Measurements from ENCODE around the gene CMAS.
"Not testable (repeated sequence)": the region's sequence is repeated elsewhere in the genome, so short reads cannot be mapped to it uniquely, and the experiment has no call there.

Gene CMAS

GRCh38 chr12:22051114-22051698, 5.2 kb downstream of the CMAS start:
- Mint-ChIP-seq H3K27ac (ENCODE audit: low read depth) (no peak overlapping the region), H3K27me3 (no peaks in the 10 kb centered on the region), H3K9me3 (no peaks in the 10 kb centered on the region), H3K36me3 (ENCODE audit: insufficient read depth) (peaks cover 13% of the 10 kb centered on the region), H3K4me3 (no peak overlapping the region), H3K4me1 (peaks cover 39% of the 10 kb centered on the region)
- ATAC-seq (replicated peaks; ENCODE audit: extremely low read depth, poor library complexity, severe bottlenecking) = no peak
- no peak for DNase-seq (ENCODE audit: low spot score in 2 of 2)

GRCh38 chr12:22052994-22053393, 7.0 kb downstream of the CMAS start:
- H3K4me3 Mint-ChIP-seq; H3K27me3 Mint-ChIP-seq; H3K27ac Mint-ChIP-seq (ENCODE audit: low read depth); H3K9me3 Mint-ChIP-seq; ATAC-seq (replicated peaks; ENCODE audit: extremely low read depth, poor library complexity, severe bottlenecking); DNase-seq (ENCODE audit: low spot score in 2 of 2): not testable (repeated sequence)
- peaks cover 19% of the 10 kb centered on the region for H3K36me3 Mint-ChIP-seq (ENCODE audit: insufficient read depth)
- H3K4me1 Mint-ChIP-seq = peaks cover 22% of the 10 kb centered on the region

- H3K4me3 Mint-ChIP-seq = no peak overlapping the region
- no peaks in the 10 kb centered on the region for H3K27me3 Mint-ChIP-seq
- DNase-seq (ENCODE audit: low spot score in 2 of 2) (no peak), ATAC-seq (replicated peaks; ENCODE audit: extremely low read depth, poor library complexity, severe bottlenecking) (no peak)
- no peak overlapping the region for H3K27ac Mint-ChIP-seq (ENCODE audit: low read depth)
- peaks cover 12% of the 10 kb centered on the region for H3K4me1 Mint-ChIP-seq
- no peaks in the 10 kb centered on the region for H3K9me3 Mint-ChIP-seq
- H3K36me3 Mint-ChIP-seq (ENCODE audit: insufficient read depth) = peaks cover 21% of the 10 kb centered on the region
These were observed 8.1 kb downstream of the CMAS start for GRCh38 chr12:22054155-22054554.

- H3K27me3 Mint-ChIP-seq = no peaks in the 10 kb centered on the region
- ATAC-seq (replicated peaks; ENCODE audit: extremely low read depth, poor library complexity, severe bottlenecking) (no peak), DNase-seq (ENCODE audit: low spot score in 2 of 2) (no peak)
- H3K4me3 Mint-ChIP-seq = no peak overlapping the region
- no peaks in the 10 kb centered on the region for H3K9me3 Mint-ChIP-seq
- H3K27ac Mint-ChIP-seq (ENCODE audit: low read depth) = no peak overlapping the region
- H3K36me3 Mint-ChIP-seq (ENCODE audit: insufficient read depth) = peaks cover 24% of the 10 kb centered on the region
- no peaks in the 10 kb centered on the region for H3K4me1 Mint-ChIP-seq
These were observed 10.6 kb downstream of the CMAS start for GRCh38 chr12:22056607-22057006.

- no peak overlapping the region for H3K4me3 Mint-ChIP-seq
- H3K27me3 Mint-ChIP-seq = no peaks in the 10 kb centered on the region
- no peak overlapping the region for H3K27ac Mint-ChIP-seq (ENCODE audit: low read depth)
- ATAC-seq (replicated peaks; ENCODE audit: extremely low read depth, poor library complexity, severe bottlenecking) (no peak), DNase-seq (ENCODE audit: low spot score in 2 of 2) (no peak)
- no peaks in the 10 kb centered on the region for H3K4me1 Mint-ChIP-seq
- peaks cover 32% of the 10 kb centered on the region for H3K36me3 Mint-ChIP-seq (ENCODE audit: insufficient read depth)
- H3K9me3 Mint-ChIP-seq = no peaks in the 10 kb centered on the region
These were observed 14.1 kb downstream of the CMAS start for GRCh38 chr12:22059976-22060647.

GRCh38 chr12:22064968-22065367, 18.9 kb downstream of the CMAS start:
- no peak overlapping the region for H3K27ac Mint-ChIP-seq (ENCODE audit: low read depth)
- no peaks in the 10 kb centered on the region for H3K9me3 Mint-ChIP-seq
- no peak overlapping the region for H3K4me3 Mint-ChIP-seq
- DNase-seq (ENCODE audit: low spot score in 2 of 2) (no peak), ATAC-seq (replicated peaks; ENCODE audit: extremely low read depth, poor library complexity, severe bottlenecking) (no peak)
- no peaks in the 10 kb centered on the region for H3K27me3 Mint-ChIP-seq
- H3K36me3 Mint-ChIP-seq (ENCODE audit: insufficient read depth) = peaks cover 12% of the 10 kb centered on the region
- no peaks in the 10 kb centered on the region for H3K4me1 Mint-ChIP-seq

- Mint-ChIP-seq H3K27me3 (no peaks in the 10 kb centered on the region), H3K36me3 (ENCODE audit: insufficient read depth) (peaks cover 11% of the 10 kb centered on the region), H3K9me3 (no peaks in the 10 kb centered on the region), H3K4me3 (no peak overlapping the region), H3K4me1 (no peaks in the 10 kb centered on the region), H3K27ac (ENCODE audit: low read depth) (no peak overlapping the region)
- ATAC-seq (replicated peaks; ENCODE audit: extremely low read depth, poor library complexity, severe bottlenecking) = no peak
- DNase-seq (ENCODE audit: low spot score in 2 of 2) = no peak
These were observed 20.3 kb downstream of the CMAS start for GRCh38 chr12:22066310-22066709.

- no peak for DNase-seq (ENCODE audit: low spot score in 2 of 2)
- H3K4me1 Mint-ChIP-seq = no peaks in the 10 kb centered on the region
- H3K27me3 Mint-ChIP-seq = no peaks in the 10 kb centered on the region
- H3K4me3 Mint-ChIP-seq = no peak overlapping the region
- no peak overlapping the region for H3K27ac Mint-ChIP-seq (ENCODE audit: low read depth)
- no peak for ATAC-seq (replicated peaks; ENCODE audit: extremely low read depth, poor library complexity, severe bottlenecking)
- H3K9me3 Mint-ChIP-seq = no peaks in the 10 kb centered on the region
- H3K36me3 Mint-ChIP-seq (ENCODE audit: insufficient read depth) = peaks cover 3% of the 10 kb centered on the region
These were observed 23.8 kb downstream of the CMAS start for GRCh38 chr12:22069851-22070250.

- Mint-ChIP-seq H3K4me3 (no peak overlapping the region), H3K36me3 (ENCODE audit: insufficient read depth) (no peaks in the 10 kb centered on the region), H3K27ac (ENCODE audit: low read depth) (no peak overlapping the region), H3K27me3 (no peaks in the 10 kb centered on the region), H3K9me3 (no peaks in the 10 kb centered on the region), H3K4me1 (no peaks in the 10 kb centered on the region)
- no peak for DNase-seq (ENCODE audit: low spot score in 2 of 2)
- no peak for ATAC-seq (replicated peaks; ENCODE audit: extremely low read depth, poor library complexity, severe bottlenecking)
These were observed 36.2 kb downstream of the CMAS start for GRCh38 chr12:22082190-22082701.

- no peaks in the 10 kb centered on the region for H3K36me3 Mint-ChIP-seq (ENCODE audit: insufficient read depth)
- no peaks in the 10 kb centered on the region for H3K4me1 Mint-ChIP-seq
- H3K9me3 Mint-ChIP-seq = no peaks in the 10 kb centered on the region
- ATAC-seq (replicated peaks; ENCODE audit: extremely low read depth, poor library complexity, severe bottlenecking) (no peak), DNase-seq (ENCODE audit: low spot score in 2 of 2) (peak in 1 of 2 donors; percentile 16)
- H3K4me3 Mint-ChIP-seq = no peak overlapping the region
- H3K27me3 Mint-ChIP-seq = no peaks in the 10 kb centered on the region
- no peak overlapping the region for H3K27ac Mint-ChIP-seq (ENCODE audit: low read depth)
These were observed 37.1 kb downstream of the CMAS start for GRCh38 chr12:22083167-22083566.

GRCh38 chr12:22084852-22085251, 38.8 kb downstream of the CMAS start:
- no peaks in the 10 kb centered on the region for H3K4me1 Mint-ChIP-seq
- H3K36me3 Mint-ChIP-seq (ENCODE audit: insufficient read depth) = no peaks in the 10 kb centered on the region
- H3K9me3 Mint-ChIP-seq = no peaks in the 10 kb centered on the region
- no peak overlapping the region for H3K4me3 Mint-ChIP-seq
- no peak overlapping the region for H3K27ac Mint-ChIP-seq (ENCODE audit: low read depth)
- ATAC-seq (replicated peaks; ENCODE audit: extremely low read depth, poor library complexity, severe bottlenecking) (no peak), DNase-seq (ENCODE audit: low spot score in 2 of 2) (no peak)
- no peaks in the 10 kb centered on the region for H3K27me3 Mint-ChIP-seq

GRCh38 chr12:22088886-22089285, 42.9 kb downstream of the CMAS start:
- no peak overlapping the region for H3K27ac Mint-ChIP-seq (ENCODE audit: low read depth)
- H3K36me3 Mint-ChIP-seq (ENCODE audit: insufficient read depth) = no peaks in the 10 kb centered on the region
- no peaks in the 10 kb centered on the region for H3K27me3 Mint-ChIP-seq
- no peak overlapping the region for H3K4me3 Mint-ChIP-seq
- H3K4me1 Mint-ChIP-seq = no peaks in the 10 kb centered on the region
- H3K9me3 Mint-ChIP-seq = no peaks in the 10 kb centered on the region
- ATAC-seq (replicated peaks; ENCODE audit: extremely low read depth, poor library complexity, severe bottlenecking) (no peak), DNase-seq (ENCODE audit: low spot score in 2 of 2) (no peak)

GRCh38 chr12:22089486-22089885, 43.5 kb downstream of the CMAS start:
- Mint-ChIP-seq H3K27ac (ENCODE audit: low read depth) (no peak overlapping the region), H3K4me3 (no peak overlapping the region), H3K9me3 (no peaks in the 10 kb centered on the region), H3K36me3 (ENCODE audit: insufficient read depth) (no peaks in the 10 kb centered on the region), H3K27me3 (no peaks in the 10 kb centered on the region), H3K4me1 (no peaks in the 10 kb centered on the region)
- ATAC-seq (replicated peaks; ENCODE audit: extremely low read depth, poor library complexity, severe bottlenecking) (no peak), DNase-seq (ENCODE audit: low spot score in 2 of 2) (no peak)

Measured in central memory CD8-positive, alpha-beta T cell (primary cell).